K562 (cell line): ENCODE data around the gene HECW1. TPM values are rescaled to one million over a fixed set of nuclear protein-coding genes. Genes with fewer than 3 reads are reported as not detected.
A peak's percentile ranks its signal among the peaks of the same experiment; 100 is the strongest.

Experiments
- ATAC-seq: fragments of 200-7000 bp; cut with Tn5 transposase; 3 replicates; pipeline ENCODE4 v1.9.1; 2020; ENCODE audit warnings: moderate library complexity
- BruUV-seq: library from RNA; stranded (reverse); fragments of 400-500 nt; replicated peaks from 2 replicates; lab custom pipeline; 2021; lab: Mats Ljungman, UMichigan
- CTCF ChIA-PET: fragments of 300-600 bp; formaldehyde crosslinking; extraction: SDS; loops from one replicate; lab custom pipeline; 2021; ENCODE audit warnings: low intra/inter-chr PET ratio; lab: Yijun Ruan, JAX
- POLR2A ChIA-PET: fragments of 300-600, 350-650 bp; sonication (Branson Sonifier 250); formaldehyde crosslinking; extraction: SDS; loops from one replicate; lab custom pipeline; 2021; ENCODE audit warnings: antibody characterized with exemption, inconsistent platforms; lab: Yijun Ruan, JAX
- DNase-seq, 4 experiments: peaks; one replicate each; pipeline versions ENCODE4 v3.0.0 to v3.0.0-alpha.2; 2011 to 2018; ENCODE audit warnings: low spot score in 3 of 4, mixed read lengths in 3 of 4; ENCODE audit errors: extremely low read depth in 1 of 4
- FAIRE-seq: peaks from 2 replicates; lab custom pipeline; 2011; peaks lifted over from hg19 to GRCh38; lab: Jason Lieb, UNC
- H2AFZ ChIP-seq: 2 replicates; pipeline ENCODE4 v1.6.0; 2011; ENCODE audit warnings: low read depth, low read length, control low read depth, inconsistent platforms
- H3K27ac ChIP-seq: fragments of 200-600 bp; 3 replicates; pipeline ENCODE4 v1.8.0; 2011; ENCODE audit warnings: low read depth, mild to moderate bottlenecking, control low read depth, inconsistent platforms, low read length, moderate library complexity, mixed read lengths; ENCODE audit errors: extremely low read depth
- H3K27me3 ChIP-seq, 2 experiments: fragments of 300-600 bp in 1 of 2; 2 replicates in 1 of 2; 3 replicates in 1 of 2; pipeline versions ENCODE4 v1.6.0 to v1.8.0; 2011; ENCODE audit warnings: inconsistent platforms in 2 of 2, low read length in 2 of 2, mild to moderate bottlenecking in 1 of 2, mixed read lengths in 1 of 2, moderate library complexity in 1 of 2; ENCODE audit not compliant: control insufficient read depth in 2 of 2, insufficient read depth in 2 of 2
- H3K36me3 ChIP-seq: fragments of 300-600 bp; 3 replicates; pipeline ENCODE4 v1.8.0; 2011; ENCODE audit warnings: mild to moderate bottlenecking, low read length, inconsistent platforms; ENCODE audit not compliant: control insufficient read depth, insufficient read depth
- H3K4me1 ChIP-seq, 2 experiments: fragments of 200-600 bp in 1 of 2; replicated peaks in 1 of 2; 2 replicates in 1 of 2; 3 replicates in 1 of 2; pipeline versions ENCODE4 v1.5.1 to v1.8.0; 2011; ENCODE audit warnings: inconsistent platforms in 2 of 2, low read length in 2 of 2, mild to moderate bottlenecking in 1 of 2, mixed read lengths in 1 of 2, moderate library complexity in 1 of 2; ENCODE audit not compliant: control insufficient read depth in 2 of 2, insufficient read depth in 2 of 2
- H3K4me2 ChIP-seq: 2 replicates; pipeline ENCODE4 v1.6.1; 2011; ENCODE audit warnings: low read length, control low read depth, inconsistent platforms, mixed read lengths; ENCODE audit not compliant: insufficient read depth
- H3K4me3 ChIP-seq: fragments of 200-600 bp; sonication (generic), shearing (Covaris generic); 2 replicates; pipeline ENCODE4 v1.5.1; 2016; ENCODE audit warnings: control low read depth, inconsistent platforms
- H3K79me2 ChIP-seq: fragments of 200-600 bp; 3 replicates; pipeline ENCODE4 v1.8.0; 2011; ENCODE audit warnings: low read length, inconsistent platforms; ENCODE audit not compliant: control insufficient read depth, insufficient read depth
- H3K9ac ChIP-seq, 2 experiments: 2 replicates each; pipeline versions ENCODE4 v1.6.0 to v1.6.1; 2011; ENCODE audit warnings: low read depth in 2 of 2, low read length in 2 of 2, control low read depth in 1 of 2, inconsistent platforms in 1 of 2, mild to moderate bottlenecking in 1 of 2, mixed read lengths in 1 of 2; ENCODE audit not compliant: insufficient read depth in 1 of 2
- H3K9me1 ChIP-seq: one replicate; pipeline ENCODE4 v1.6.0; 2011; ENCODE audit warnings: inconsistent platforms, mild to moderate bottlenecking, low read length, moderate library complexity; ENCODE audit not compliant: control insufficient read depth, insufficient read depth
- H3K9me3 ChIP-seq: replicated peaks from 2 replicates; pipeline ENCODE4 v1.5.1; 2011; ENCODE audit warnings: low read depth, low read length, inconsistent platforms; ENCODE audit not compliant: control insufficient read depth, insufficient read depth
- H4K20me1 ChIP-seq: replicated peaks from 2 replicates; pipeline ENCODE4 v1.6.1; 2011; ENCODE audit warnings: low read length, inconsistent platforms, mixed read lengths; ENCODE audit not compliant: control insufficient read depth, insufficient read depth
- CEBPB ChIP-seq: fragments of 450-650 bp; IDR thresholded peaks from 2 replicates; pipeline ENCODE4 v1.6.1; 2016; ENCODE audit warnings: missing genetic modification characterization, missing compliant biosample characterization
- CEBPG ChIP-seq, 3 experiments: fragments of 200-800 bp in 1 of 3; sonication (Bioruptor generic) in 1 of 3; sonication (generic) in 1 of 3; formaldehyde crosslinking in 1 of 3; IDR thresholded peaks in 2 of 3; conservative IDR thresholded peaks in 1 of 3; 2 replicates each; pipeline versions ENCODE4 v1.6.1 to v1.8.0; 2016 to 2022; ENCODE audit warnings: missing compliant biosample characterization in 2 of 3, missing genetic modification characterization in 2 of 3, mild to moderate bottlenecking in 1 of 3, missing genetic modification reagents in 1 of 3
- IRF9 ChIP-seq: fragments of 450-650 bp; IDR thresholded peaks from 2 replicates; pipeline ENCODE4 v1.6.1; 2016; ENCODE audit warnings: missing biosample characterization, missing genetic modification characterization
- PBX2 ChIP-seq, 2 experiments: IDR thresholded peaks in 1 of 2; conservative IDR thresholded peaks in 1 of 2; 2 replicates each; pipeline ENCODE4 v1.6.1; 2016; ENCODE audit warnings: low read depth in 2 of 2, mild to moderate bottlenecking in 1 of 2, missing compliant biosample characterization in 1 of 2, missing genetic modification characterization in 1 of 2, moderate library complexity in 1 of 2
- PTTG1 ChIP-seq: fragments of 450-650 bp; IDR thresholded peaks from 2 replicates; pipeline ENCODE4 v1.6.1; 2016; ENCODE audit warnings: low read depth, mild to moderate bottlenecking, missing genetic modification characterization, missing compliant biosample characterization
- ZNF253 ChIP-seq: fragments of 250-450 bp; sonication (Bioruptor Pico); conservative IDR thresholded peaks from 2 replicates; pipeline ENCODE4 v1.6.1; 2021; ENCODE audit warnings: mild to moderate bottlenecking
- WGBS: fragments of 100-300 bp; shearing (Covaris generic); methylation state at CpG from one replicate; pipeline ENCODE4 v1.1.6; 2016; ENCODE audit warnings: low coverage, mixed read lengths; ENCODE audit not compliant: insufficient coverage; ENCODE audit errors: missing lambda C conversion rate; 5-methylcytosine and 5-hydroxymethylcytosine counted together
- in situ Hi-C: fragments of 300-500 bp; cut with MboI; formaldehyde crosslinking; loops from 4 replicates; pipeline ENCODE4 v1.15.0; 2018; ENCODE audit warnings: inconsistent platforms, mixed read lengths
- intact Hi-C: fragments of 100-400 bp; cut with micrococcal nuclease; formaldehyde crosslinking; loops from 2 replicates; pipeline ENCODE4 v1.14.2; 2022
- polyA plus RNA-seq, 8 experiments: library from polyadenylated mRNA; depleted of rRNA in 4 of 8; stranded (reverse) in 5 of 8; unstranded in 3 of 8; fragments of >200 nt; fragmentation: Nextera tagmentation in 2 of 8; fragmentation: Illumina TruSeq in 1 of 8; extraction: Ambion mirVana in 2 of 8; extraction: Trizol in 1 of 8; gene quantifications; 2 replicates each; pipeline versions ENCODE4 v1.2.1 to v1.2.3, GENCODE V29; 2011 to 2014; ENCODE audit warnings: inconsistent platforms in 1 of 8, missing spikeins in 1 of 8
- total RNA-seq, 7 experiments: library from RNA; depleted of rRNA in 6 of 7; stranded (reverse); fragments of >200 nt in 6 of 7; fragmentation: Illumina TruSeq in 2 of 7; extraction: Trizol in 2 of 7; gene quantifications; 2 replicates each; pipeline versions ENCODE4 v1.2.1 to v1.2.3, GENCODE V29; 2011 to 2021; ENCODE audit warnings: low replicate concordance in 1 of 7

HECW1 gene
- total and polyA plus RNA-seq, 9 of the 15 experiments (the other 6 are each of a cell fraction or from before 2014, with no cell fraction given) = 0.07 to 0.31 (median 0.13) TPM; not detected in 4

- Histone ChIP-seq H3K9me1 (no peaks in the 10 kb centered on the region), H4K20me1 (no peaks in the 10 kb centered on the region), H2AFZ (no peak overlapping the region), H3K4me3 (no peak overlapping the region), H3K27me3 (peaks cover 2 to 13% of the 10 kb centered on the region in 2 experiments; a peak in 2 of 5 replicates), H3K9ac (no peak overlapping the region), H3K36me3 (no peaks in the 10 kb centered on the region), H3K9me3 (no peaks in the 10 kb centered on the region), H3K4me2 (no peak overlapping the region), H3K27ac (no peak overlapping the region), H3K4me1 (no peaks in the 10 kb centered on the region), H3K79me2 (no peaks in the 10 kb centered on the region)
- in situ Hi-C loops (no loop called here), intact Hi-C loops (no loop called here)
- POLR2A ChIA-PET = no interaction called here
- CTCF ChIA-PET = interaction anchor here (0.5 kb wide), 1 partner anchor 36 kb away, joined by 3 read pairs; no protein-coding TSS in a partner anchor
- BruUV-seq = no TSS peak
- ATAC-seq (no peak), DNase-seq (no peak), FAIRE-seq (no peak)
- WGBS = 1% methylated on average over 6 of the region's 6 CpGs
- peak; percentile 66 for TF ChIP-seq CEBPG (CRISPR knock-in tag; IDR thresholded peaks at IDR 0.05)
- TF ChIP-seq CEBPG (tag; conservative IDR thresholded peaks at IDR 0.05 in 1 of 2, IDR thresholded peaks at IDR 0.05 in 1 of 2) = peak; percentile 95 to 97
- TF ChIP-seq CEBPB (tag) = peak; percentile 97
- no peak for TF ChIP-seq ZNF253 (CRISPR knock-in tag)
- TF ChIP-seq PTTG1 = no peak
- TF ChIP-seq IRF9 (tag) = peak; percentile 54; the same call in 1 of the 2 replicates
- no peak for TF ChIP-seq PBX2 (CRISPR knock-in tag; IDR thresholded peaks at IDR 0.05; ENCODE audit: low read depth)
- 0 out of 2 replicates have a peak, but pooled peaks have one; percentile 9 for TF ChIP-seq PBX2 (tag; conservative IDR thresholded peaks at IDR 0.05; ENCODE audit: low read depth)
These were observed 250.8 kb downstream of the HECW1 start for GRCh38 chr7:43363035-43363791.
